SK-N-SH (cell line): Measurements from ENCODE around the gene CTSG. TPM values are rescaled to one million over a fixed set of nuclear protein-coding genes. Genes with fewer than 3 reads are reported as not detected.

Experiments used
- CTCF ChIA-PET: fragments of 300-600, 350-600 bp; formaldehyde crosslinking; extraction: SDS; loops from one replicate; lab custom pipeline; 2021; lab: Yijun Ruan, JAX
- POLR2A ChIA-PET: fragments of 350-600 bp; sonication (Branson Sonifier 250); formaldehyde crosslinking; extraction: SDS; loops from one replicate; lab custom pipeline; 2020; ENCODE audit warnings: antibody characterized with exemption, inconsistent platforms; lab: Yijun Ruan, JAX
- DNase-seq: peaks from one replicate; pipeline ENCODE4 v3.0.0; 2012
- H2AFZ ChIP-seq: fragments of 200-600 bp; sonication (generic); 2 replicates; pipeline ENCODE4 v1.8.1; 2016; ENCODE audit warnings: antibody characterized with exemption, mild to moderate bottlenecking, low read depth
- H3F3A ChIP-seq: fragments of 200-600 bp; sonication (generic); replicated peaks from 2 replicates; pipeline ENCODE3; 2016; ENCODE audit warnings: antibody characterized with exemption, mild to moderate bottlenecking; ENCODE audit not compliant: insufficient read depth
- H3K27ac ChIP-seq, 2 experiments: fragments of 200-500 bp in 1 of 2; fragments of 200-600 bp in 1 of 2; sonication (Bioruptor generic) in 1 of 2; sonication (generic), shearing (Covaris generic) in 1 of 2; 2 replicates each; pipeline versions ENCODE4 v1.5.1 to v1.6.1; 2014 to 2016; ENCODE audit warnings: low read depth in 2 of 2, inconsistent platforms in 1 of 2, low read length in 1 of 2, mild to moderate bottlenecking in 1 of 2, mixed read lengths in 1 of 2
- H3K27me3 ChIP-seq: fragments of 200-600 bp; sonication (generic), shearing (Covaris generic); 2 replicates; pipeline ENCODE4 v1.6.1; 2016; ENCODE audit warnings: mixed run types; ENCODE audit not compliant: insufficient read depth
- H3K36me3 ChIP-seq, 2 experiments: fragments of 200-500 bp in 1 of 2; fragments of 200-600 bp in 1 of 2; sonication (Bioruptor generic) in 1 of 2; sonication (generic) in 1 of 2; replicated peaks in 1 of 2; 2 replicates each; pipeline versions ENCODE3 to v1.5.1; 2014 to 2016; ENCODE audit warnings: low read length in 1 of 2, mild to moderate bottlenecking in 1 of 2; ENCODE audit not compliant: insufficient read depth in 2 of 2, control insufficient read depth in 1 of 2
- H3K4me1 ChIP-seq, 2 experiments: fragments of 200-500 bp in 1 of 2; fragments of 200-600 bp in 1 of 2; sonication (Bioruptor generic) in 1 of 2; sonication (generic), shearing (Covaris generic) in 1 of 2; 2 replicates each; pipeline versions ENCODE4 v1.5.1 to v1.6.1; 2014 to 2016; ENCODE audit warnings: low read depth in 1 of 2, low read length in 1 of 2, mixed run types in 1 of 2; ENCODE audit not compliant: insufficient read depth in 2 of 2, control insufficient read depth in 1 of 2
- H3K4me2 ChIP-seq: fragments of 200-600 bp; sonication (generic), shearing (Covaris generic); 2 replicates; pipeline ENCODE4 v1.6.1; 2017; ENCODE audit warnings: mixed run types
- H3K4me3 ChIP-seq, 2 experiments: fragments of 200-500 bp in 1 of 2; fragments of 200-600 bp in 1 of 2; sonication (Bioruptor generic) in 1 of 2; sonication (generic), shearing (Covaris generic) in 1 of 2; 2 replicates each; pipeline versions ENCODE4 v1.5.1 to v1.8.1; 2014 to 2016; ENCODE audit warnings: low read depth in 2 of 2, inconsistent platforms in 1 of 2, low read length in 1 of 2, mild to moderate bottlenecking in 1 of 2, mixed read lengths in 1 of 2, moderate library complexity in 1 of 2
- H3K79me2 ChIP-seq: fragments of 200-600 bp; sonication (generic); 2 replicates; pipeline ENCODE4 v1.8.1; 2017; ENCODE audit warnings: mild to moderate bottlenecking; ENCODE audit not compliant: insufficient read depth
- H3K9ac ChIP-seq: fragments of 200-600 bp; sonication (generic); 2 replicates; pipeline ENCODE4 v1.6.1; 2017; ENCODE audit warnings: mixed run types
- H3K9me2 ChIP-seq: fragments of 200-600 bp; sonication (generic); 2 replicates; pipeline ENCODE4 v1.6.1; 2017; ENCODE audit warnings: mixed run types
- H3K9me3 ChIP-seq: fragments of 200-600 bp; sonication (generic); 2 replicates; pipeline ENCODE4 v1.6.1; 2017; ENCODE audit warnings: mixed run types, mild to moderate bottlenecking, moderate library complexity
- H4K20me1 ChIP-seq: fragments of 200-600 bp; sonication (generic); 2 replicates; pipeline ENCODE4 v1.6.1; 2017; ENCODE audit warnings: mild to moderate bottlenecking, mixed run types; ENCODE audit not compliant: insufficient read depth
- CHD2 ChIP-seq: fragments of 150-350 bp; IDR thresholded peaks from 2 replicates; pipeline ENCODE4 v1.6.1; 2018; ENCODE audit warnings: low read length; ENCODE audit not compliant: partially characterized antibody
- ELF1 ChIP-seq: IDR thresholded peaks from 2 replicates; pipeline ENCODE4 v1.4.0; 2012
- EP300 ChIP-seq, 2 experiments: IDR thresholded peaks; 2 replicates each; pipeline versions ENCODE4 v1.4.0 to v1.6.1; 2012; ENCODE audit warnings: borderline replicate concordance in 1 of 2, low read depth in 1 of 2, low read length in 1 of 2
- EZH2phosphoT487 ChIP-seq: fragments of 200-600 bp; sonication (generic); IDR thresholded peaks from 2 replicates; pipeline ENCODE4 v1.6.1; 2017; ENCODE audit warnings: low read depth, mixed run types, mild to moderate bottlenecking, antibody characterized with exemption, moderate library complexity, borderline replicate concordance
- FOSL2 ChIP-seq: IDR thresholded peaks from 2 replicates; pipeline ENCODE4 v1.4.0; 2012; ENCODE audit warnings: low read depth, mild to moderate bottlenecking, moderate library complexity, borderline replicate concordance
- GATA2 ChIP-seq: sonication (generic); formaldehyde crosslinking; IDR thresholded peaks from 2 replicates; pipeline ENCODE4 v1.5.0; 2020; ENCODE audit warnings: mild to moderate bottlenecking, missing genetic modification reagents
- POLR2AphosphoS5 ChIP-seq: IDR thresholded peaks from 2 replicates; pipeline ENCODE4 v1.6.1; 2012; ENCODE audit warnings: low read depth, low read length
- RCOR1 ChIP-seq: fragments of 150-350 bp; IDR thresholded peaks from 2 replicates; pipeline ENCODE4 v1.6.1; 2017; ENCODE audit warnings: antibody characterized with exemption, low read length
- RFX5 ChIP-seq: IDR thresholded peaks from 2 replicates; pipeline ENCODE4 v1.6.1; 2012; ENCODE audit warnings: mild to moderate bottlenecking, improper control_type of control experiment, low read length
- RXRA ChIP-seq: IDR thresholded peaks from 2 replicates; pipeline ENCODE4 v1.4.0; 2012; ENCODE audit warnings: low read depth, mild to moderate bottlenecking, borderline replicate concordance
- SMC3 ChIP-seq: IDR thresholded peaks from 2 replicates; pipeline ENCODE4 v1.6.1; 2012; ENCODE audit warnings: low read depth, low read length, improper control_type of control experiment
- TCF12 ChIP-seq: IDR thresholded peaks from 2 replicates; pipeline ENCODE4 v1.4.0; 2012
- TEAD4 ChIP-seq: IDR thresholded peaks from 2 replicates; pipeline ENCODE4 v1.4.0; 2012; ENCODE audit warnings: mild to moderate bottlenecking, borderline replicate concordance; ENCODE audit not compliant: insufficient read depth
- WGBS: methylation state at CpG from one replicate; pipeline ENCODE4 v1.1.6; 2017; ENCODE audit warnings: low lambda C conversion rate; 5-methylcytosine and 5-hydroxymethylcytosine counted together
- polyA plus RNA-seq, 3 experiments: library from polyadenylated mRNA; depleted of rRNA; stranded (reverse); fragments of >200 nt; gene quantifications; 2 replicates each; pipeline ENCODE4 v1.2.3, GENCODE V29; 2012
- TF ChIP-seq, protein P1 (sequence below): IDR thresholded peaks from 2 replicates; pipeline ENCODE4 v1.4.0; 2012; ENCODE audit warnings: low read depth
- TF ChIP-seq, protein P2 (sequence below): fragments of 200-600 bp; sonication (generic); IDR thresholded peaks from 2 replicates; pipeline ENCODE4 v1.6.1; 2017; ENCODE audit warnings: antibody characterized with exemption, mild to moderate bottlenecking, moderate library complexity
- TF ChIP-seq, protein P3 (sequence below): IDR thresholded peaks from 2 replicates; pipeline ENCODE4 v1.4.0; 2012; ENCODE audit warnings: low read depth, borderline replicate concordance
- TF ChIP-seq, protein P4 (sequence below): fragments of 150-350 bp; IDR thresholded peaks from 2 replicates; pipeline ENCODE4 v1.6.1; 2017; ENCODE audit warnings: antibody characterized with exemption, low read length, low read depth, borderline replicate concordance
- TF ChIP-seq, protein P5 (sequence below): IDR thresholded peaks from 2 replicates; pipeline ENCODE4; 2012

Gene CTSG, protein sequence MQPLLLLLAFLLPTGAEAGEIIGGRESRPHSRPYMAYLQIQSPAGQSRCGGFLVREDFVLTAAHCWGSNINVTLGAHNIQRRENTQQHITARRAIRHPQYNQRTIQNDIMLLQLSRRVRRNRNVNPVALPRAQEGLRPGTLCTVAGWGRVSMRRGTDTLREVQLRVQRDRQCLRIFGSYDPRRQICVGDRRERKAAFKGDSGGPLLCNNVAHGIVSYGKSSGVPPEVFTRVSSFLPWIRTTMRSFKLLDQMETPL
- not detected in 2 replicates for polyA plus RNA-seq (2012; rRNA removed)
- polyA plus RNA-seq (2012; cell fraction: cytosol; rRNA removed) = not detected in 2 replicates
- polyA plus RNA-seq (2012; cell fraction: nucleus; rRNA removed) = not detected in 2 replicates

DNA sequence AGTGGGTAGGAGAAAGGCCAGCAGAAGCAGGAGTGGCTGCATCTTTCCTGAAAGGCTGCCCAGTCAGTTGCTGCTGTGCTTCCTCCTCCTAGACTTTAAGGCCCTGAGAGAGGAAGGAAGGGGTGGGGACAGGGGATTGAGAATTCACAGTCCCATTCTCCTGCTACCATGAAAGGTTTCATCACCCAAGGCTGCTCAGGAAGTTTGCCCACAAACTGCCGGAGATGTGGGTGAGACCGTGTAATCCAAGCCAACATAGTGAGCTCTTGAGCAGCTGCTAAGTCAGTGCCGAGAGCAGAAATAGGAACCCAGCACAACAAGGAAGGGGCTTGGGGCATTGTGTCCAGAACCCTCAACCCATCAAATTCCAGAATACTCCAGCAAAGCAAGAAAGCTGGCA, at the start of gene CTSG:
Gene CTSG (minus strand): TSS at position 69 of the 400 bp plus-strand sequence. CDS start 27 bp downstream, at position 42.
- 0% methylated on average over 2 of the region's 3 CpGs for WGBS
- Histone ChIP-seq H3K9me3 (no peaks in the 10 kb centered on the region), H3K36me3 (no peaks in the 10 kb centered on the region), H4K20me1 (no peaks in the 10 kb centered on the region), H3K9me2 (no peaks in the 10 kb centered on the region), H3K4me2 (no peak within 1 kb of the TSS), H3K79me2 (no peaks in the 10 kb centered on the region), H3F3A (no peaks in the 10 kb centered on the region), H2AFZ (no peak within 1 kb of the TSS), H3K4me3 (no peak within 1 kb of the TSS), H3K27me3 (peaks cover 17% of the 10 kb centered on the region), H3K27ac (no peak within 1 kb of the TSS), H3K9ac (no peak within 1 kb of the TSS), H3K4me1 (no peaks in the 10 kb centered on the region)
- CTCF ChIA-PET = no interaction called here
- TF ChIP-seq CHD2 = no peak
- TF ChIP-seq, protein P1, sequence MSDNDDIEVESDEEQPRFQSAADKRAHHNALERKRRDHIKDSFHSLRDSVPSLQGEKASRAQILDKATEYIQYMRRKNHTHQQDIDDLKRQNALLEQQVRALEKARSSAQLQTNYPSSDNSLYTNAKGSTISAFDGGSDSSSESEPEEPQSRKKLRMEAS = no peak
- no peak for TF ChIP-seq ELF1
- TF ChIP-seq, protein P2, sequence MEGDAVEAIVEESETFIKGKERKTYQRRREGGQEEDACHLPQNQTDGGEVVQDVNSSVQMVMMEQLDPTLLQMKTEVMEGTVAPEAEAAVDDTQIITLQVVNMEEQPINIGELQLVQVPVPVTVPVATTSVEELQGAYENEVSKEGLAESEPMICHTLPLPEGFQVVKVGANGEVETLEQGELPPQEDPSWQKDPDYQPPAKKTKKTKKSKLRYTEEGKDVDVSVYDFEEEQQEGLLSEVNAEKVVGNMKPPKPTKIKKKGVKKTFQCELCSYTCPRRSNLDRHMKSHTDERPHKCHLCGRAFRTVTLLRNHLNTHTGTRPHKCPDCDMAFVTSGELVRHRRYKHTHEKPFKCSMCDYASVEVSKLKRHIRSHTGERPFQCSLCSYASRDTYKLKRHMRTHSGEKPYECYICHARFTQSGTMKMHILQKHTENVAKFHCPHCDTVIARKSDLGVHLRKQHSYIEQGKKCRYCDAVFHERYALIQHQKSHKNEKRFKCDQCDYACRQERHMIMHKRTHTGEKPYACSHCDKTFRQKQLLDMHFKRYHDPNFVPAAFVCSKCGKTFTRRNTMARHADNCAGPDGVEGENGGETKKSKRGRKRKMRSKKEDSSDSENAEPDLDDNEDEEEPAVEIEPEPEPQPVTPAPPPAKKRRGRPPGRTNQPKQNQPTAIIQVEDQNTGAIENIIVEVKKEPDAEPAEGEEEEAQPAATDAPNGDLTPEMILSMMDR = no peak
- TF ChIP-seq TCF12 = no peak
- TF ChIP-seq SMC3 = no peak
- TF ChIP-seq RCOR1 = no peak
- TF ChIP-seq GATA2 (CRISPR knock-in tag) = no peak
- no peak for TF ChIP-seq EZH2phosphoT487
- no peak for TF ChIP-seq FOSL2
- TF ChIP-seq RXRA = no peak
- TF ChIP-seq TEAD4 = no peak
- TF ChIP-seq POLR2AphosphoS5 = no peak
- no peak for TF ChIP-seq RFX5
- no peak for TF ChIP-seq EP300 (IDR thresholded peaks at IDR 0.05; ENCODE audit: borderline replicate concordance in 1 of 2, low read depth in 1 of 2, low read length in 1 of 2)
- DNase-seq = no peak
- POLR2A ChIA-PET = no interaction called here

DNA sequence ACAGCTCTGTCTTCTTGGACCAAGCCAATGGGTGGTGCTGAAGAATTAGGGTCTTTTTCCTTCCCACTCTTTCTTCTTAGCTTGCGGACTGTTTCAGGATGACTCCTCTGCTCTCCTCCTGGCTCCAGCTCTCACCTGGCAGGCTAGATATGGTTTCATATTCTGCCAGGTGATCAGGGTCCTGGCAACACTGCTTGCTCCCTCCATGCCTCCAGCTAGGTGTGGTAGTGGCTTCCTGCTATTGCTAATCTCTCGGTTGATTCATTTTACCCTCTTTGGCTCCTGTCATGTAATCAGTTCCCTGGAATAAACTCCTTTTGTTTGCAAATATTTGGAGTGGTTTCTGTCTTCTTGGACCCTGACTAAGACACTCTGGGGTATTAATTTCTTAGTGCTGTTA, 37.7 kb upstream of the CTSG start:
- CTCF ChIA-PET = interaction anchor here (1.5 kb wide), 1 partner anchor 8 kb away, joined by 5 read pairs; no protein-coding TSS in a partner anchor
- no peaks in the 10 kb centered on the region for H3K27me3 ChIP-seq
- POLR2A ChIA-PET = no interaction called here
- no peaks in the 10 kb centered on the region for H3K79me2 ChIP-seq
- H3F3A ChIP-seq = no peaks in the 10 kb centered on the region
- no peaks in the 10 kb centered on the region for H3K9me3 ChIP-seq
- no peak overlapping the region for H3K9ac ChIP-seq
- H3K9me2 ChIP-seq = no peaks in the 10 kb centered on the region
- no peak overlapping the region for H3K4me2 ChIP-seq
- no peak overlapping the region for H2AFZ ChIP-seq
- H3K4me3 ChIP-seq = no peak overlapping the region
- no peaks in the 10 kb centered on the region for H3K4me1 ChIP-seq
- H4K20me1 ChIP-seq = no peaks in the 10 kb centered on the region
- H3K27ac ChIP-seq = no peak overlapping the region
- no peaks in the 10 kb centered on the region for H3K36me3 ChIP-seq
- 17% methylated on average over 2 of the region's 2 CpGs for WGBS
- no peak for DNase-seq
- TF ChIP-seq POLR2AphosphoS5 (no peak), RXRA (no peak), EZH2phosphoT487 (no peak)
- TF ChIP-seq, protein P3, sequence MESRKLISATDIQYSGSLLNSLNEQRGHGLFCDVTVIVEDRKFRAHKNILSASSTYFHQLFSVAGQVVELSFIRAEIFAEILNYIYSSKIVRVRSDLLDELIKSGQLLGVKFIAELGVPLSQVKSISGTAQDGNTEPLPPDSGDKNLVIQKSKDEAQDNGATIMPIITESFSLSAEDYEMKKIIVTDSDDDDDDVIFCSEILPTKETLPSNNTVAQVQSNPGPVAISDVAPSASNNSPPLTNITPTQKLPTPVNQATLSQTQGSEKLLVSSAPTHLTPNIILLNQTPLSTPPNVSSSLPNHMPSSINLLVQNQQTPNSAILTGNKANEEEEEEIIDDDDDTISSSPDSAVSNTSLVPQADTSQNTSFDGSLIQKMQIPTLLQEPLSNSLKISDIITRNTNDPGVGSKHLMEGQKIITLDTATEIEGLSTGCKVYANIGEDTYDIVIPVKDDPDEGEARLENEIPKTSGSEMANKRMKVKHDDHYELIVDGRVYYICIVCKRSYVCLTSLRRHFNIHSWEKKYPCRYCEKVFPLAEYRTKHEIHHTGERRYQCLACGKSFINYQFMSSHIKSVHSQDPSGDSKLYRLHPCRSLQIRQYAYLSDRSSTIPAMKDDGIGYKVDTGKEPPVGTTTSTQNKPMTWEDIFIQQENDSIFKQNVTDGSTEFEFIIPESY = no peak
- TF ChIP-seq, protein P4, sequence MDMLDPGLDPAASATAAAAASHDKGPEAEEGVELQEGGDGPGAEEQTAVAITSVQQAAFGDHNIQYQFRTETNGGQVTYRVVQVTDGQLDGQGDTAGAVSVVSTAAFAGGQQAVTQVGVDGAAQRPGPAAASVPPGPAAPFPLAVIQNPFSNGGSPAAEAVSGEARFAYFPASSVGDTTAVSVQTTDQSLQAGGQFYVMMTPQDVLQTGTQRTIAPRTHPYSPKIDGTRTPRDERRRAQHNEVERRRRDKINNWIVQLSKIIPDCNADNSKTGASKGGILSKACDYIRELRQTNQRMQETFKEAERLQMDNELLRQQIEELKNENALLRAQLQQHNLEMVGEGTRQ = no peak
- TF ChIP-seq, protein P5, sequence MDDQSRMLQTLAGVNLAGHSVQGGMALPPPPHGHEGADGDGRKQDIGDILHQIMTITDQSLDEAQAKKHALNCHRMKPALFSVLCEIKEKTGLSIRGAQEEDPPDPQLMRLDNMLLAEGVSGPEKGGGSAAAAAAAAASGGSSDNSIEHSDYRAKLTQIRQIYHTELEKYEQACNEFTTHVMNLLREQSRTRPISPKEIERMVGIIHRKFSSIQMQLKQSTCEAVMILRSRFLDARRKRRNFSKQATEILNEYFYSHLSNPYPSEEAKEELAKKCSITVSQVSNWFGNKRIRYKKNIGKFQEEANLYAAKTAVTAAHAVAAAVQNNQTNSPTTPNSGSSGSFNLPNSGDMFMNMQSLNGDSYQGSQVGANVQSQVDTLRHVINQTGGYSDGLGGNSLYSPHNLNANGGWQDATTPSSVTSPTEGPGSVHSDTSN = no peak
- TF ChIP-seq, protein P2 = no peak
